Progenitor cell of endocrine pancreas (in vitro differentiated cells): ENCODE data around the gene PPP1R3F. TPM values are rescaled to one million over a fixed set of nuclear protein-coding genes. Genes with fewer than 3 reads are reported as not detected.
A peak's percentile ranks its signal among the peaks of the same experiment; 100 is the strongest.

Experiments
- DNase-seq: peaks from one replicate; pipeline ENCODE4 v3.0.0; 2021; ENCODE audit warnings: low spot score; ENCODE audit not compliant: unreplicated experiment
- H3K27ac Mint-ChIP-seq: 2 replicates; pipeline ENCODE4 v1.8.0; 2021; ENCODE audit warnings: mild to moderate bottlenecking, moderate library complexity, mixed read lengths
- H3K27me3 Mint-ChIP-seq: 2 replicates; pipeline ENCODE4 v1.8.0; 2021; ENCODE audit warnings: mixed read lengths
- H3K36me3 Mint-ChIP-seq: 2 replicates; pipeline ENCODE4 v1.8.0; 2022; ENCODE audit warnings: mixed read lengths; ENCODE audit not compliant: insufficient read depth
- H3K4me1 Mint-ChIP-seq: 2 replicates; pipeline ENCODE4 v1.8.0; 2021; ENCODE audit warnings: low read depth, mixed read lengths
- H3K4me3 Mint-ChIP-seq: 2 replicates; pipeline ENCODE4 v1.8.0; 2021; ENCODE audit warnings: low read depth, mild to moderate bottlenecking, moderate library complexity, mixed read lengths
- H3K9me3 Mint-ChIP-seq: 2 replicates; pipeline ENCODE4 v1.8.0; 2021; ENCODE audit warnings: low read depth, mixed read lengths
- CTCF ChIP-seq: fragments of 200-600 bp; sonication (generic); IDR thresholded peaks from one replicate; pipeline ENCODE4 v1.5.0; 2021; ENCODE audit warnings: antibody characterized with exemption, mild to moderate bottlenecking; ENCODE audit not compliant: unreplicated experiment
- long read RNA-seq: library from polyadenylated mRNA; unstranded; transcript quantifications from one replicate; pipeline ENCODE4 v2.0.0, GENCODE V29; 2020
- total RNA-seq: library from RNA; stranded (reverse); gene quantifications from 2 replicates; pipeline ENCODE4 v1.2.1, GENCODE V29; 2021

PPP1R3F gene
- 9.4 and 10.2 TPM in 2 replicates for total RNA-seq
- long read RNA-seq, partial matches to known transcripts = 1 of 1 reads
- long read RNA-seq, other reads (novel, unspliced or antisense) = 0 of 1 reads

- DNase-seq = peak; percentile 78
- no peak for TF ChIP-seq CTCF
- H3K27me3 Mint-ChIP-seq = no peaks in the 10 kb centered on the region
Observed at GRCh38 chrX:49269767-49270248, at the start of gene PPP1R3F. TSS of gene PPP1R3F (plus strand) at chrX:49269793. CDS start at chrX:49269870, 77 bp downstream.

GRCh38 chrX:49220100-49220499 lies 49.5 kb upstream of the PPP1R3F start:
- H3K36me3 Mint-ChIP-seq = peaks cover 1% of the 10 kb centered on the region
- no peak overlapping the region for H3K27ac Mint-ChIP-seq
- H3K9me3 Mint-ChIP-seq = peaks cover 28% of the 10 kb centered on the region
- H3K27me3 Mint-ChIP-seq = peaks cover 19% of the 10 kb centered on the region
- no peaks in the 10 kb centered on the region for H3K4me1 Mint-ChIP-seq
- DNase-seq = no peak
- no peak for TF ChIP-seq CTCF
- H3K4me3 Mint-ChIP-seq = no peak overlapping the region

More at GRCh38 chrX:49269767-49270248, at the start of gene PPP1R3F:
- Mint-ChIP-seq H3K9me3 (peaks cover 17% of the 10 kb centered on the region), H3K4me1 (peaks cover 19% of the 10 kb centered on the region), H3K36me3 (peaks cover 7% of the 10 kb centered on the region), H3K4me3 (peak within 1 kb of the TSS; percentile 94), H3K27ac (peak within 1 kb of the TSS; percentile 100)

- Mint-ChIP-seq H3K27ac (no peak overlapping the region), H3K27me3 (peaks cover 25% of the 10 kb centered on the region), H3K36me3 (peaks cover 1% of the 10 kb centered on the region), H3K4me3 (no peak overlapping the region), H3K4me1 (no peaks in the 10 kb centered on the region), H3K9me3 (peaks cover 24% of the 10 kb centered on the region)
- DNase-seq = no peak
- TF ChIP-seq CTCF = no peak
Observed at GRCh38 chrX:49221868-49222267, 47.7 kb upstream of the PPP1R3F start.

- Mint-ChIP-seq H3K4me1 (no peaks in the 10 kb centered on the region), H3K9me3 (peaks cover 28% of the 10 kb centered on the region), H3K27ac (no peak overlapping the region), H3K27me3 (peaks cover 26% of the 10 kb centered on the region), H3K4me3 (no peak overlapping the region), H3K36me3 (peaks cover 1% of the 10 kb centered on the region)
- no peak for TF ChIP-seq CTCF
- no peak for DNase-seq
Observed at GRCh38 chrX:49225858-49226257, 43.7 kb upstream of the PPP1R3F start.

GRCh38 chrX:49226946-49227345 lies 42.6 kb upstream of the PPP1R3F start:
- no peaks in the 10 kb centered on the region for H3K4me1 Mint-ChIP-seq
- DNase-seq = no peak
- H3K27ac Mint-ChIP-seq = no peak overlapping the region
- peaks cover 29% of the 10 kb centered on the region for H3K9me3 Mint-ChIP-seq
- TF ChIP-seq CTCF = no peak
- peaks cover 23% of the 10 kb centered on the region for H3K27me3 Mint-ChIP-seq
- no peak overlapping the region for H3K4me3 Mint-ChIP-seq
- H3K36me3 Mint-ChIP-seq = peaks cover under 1% of the 10 kb centered on the region
